ENCODE results near the gene TMEM176B.
A peak's percentile ranks its signal among the peaks of the same experiment; 100 is the strongest.
"Not testable (repeated sequence)": the region's sequence is repeated elsewhere in the genome, so short reads cannot be mapped to it uniquely, and the experiment has no call there.

TMEM176B gene

GRCh38 chr7:150790416-150791075 lies 9.6 kb downstream of the TMEM176B start:
- DNase-seq (ENCODE audit: low read depth): no peak

- no peak for DNase-seq (ENCODE audit: low read depth)
These were observed 11.5 kb downstream of the TMEM176B start for GRCh38 chr7:150788474-150789269.

GRCh38 chr7:150787321-150788281 lies 12.6 kb downstream of the TMEM176B start:
- no peak for DNase-seq (ENCODE audit: low read depth)

- no peak for DNase-seq (ENCODE audit: low read depth)
These were observed 15.2 kb downstream of the TMEM176B start for GRCh38 chr7:150784954-150785353.

- no peak for DNase-seq (ENCODE audit: low read depth)
These were observed 15.9 kb downstream of the TMEM176B start for GRCh38 chr7:150784120-150784736.

GRCh38 chr7:150781961-150782360 lies 18.2 kb downstream of the TMEM176B start:
- no peak for DNase-seq (ENCODE audit: low read depth)

GRCh38 chr7:150781103-150781502 lies 19.1 kb downstream of the TMEM176B start:
- DNase-seq (ENCODE audit: low read depth): no peak

GRCh38 chr7:150780292-150780691 lies 19.9 kb downstream of the TMEM176B start:
- no peak for DNase-seq (ENCODE audit: low read depth)

GRCh38 chr7:150778738-150779301 lies 21.3 kb downstream of the TMEM176B start:
- DNase-seq (ENCODE audit: low read depth): peak; percentile 59

- DNase-seq (ENCODE audit: low read depth): no peak
These were observed 22.0 kb downstream of the TMEM176B start for GRCh38 chr7:150778014-150778737.

GRCh38 chr7:150774131-150774530 lies 26.0 kb downstream of the TMEM176B start:
- not testable (repeated sequence) for DNase-seq (ENCODE audit: low read depth)

- no peak for DNase-seq (ENCODE audit: low read depth)
These were observed 30.4 kb downstream of the TMEM176B start for GRCh38 chr7:150769768-150770167.

- no peak for DNase-seq (ENCODE audit: low read depth)
These were observed 33.8 kb downstream of the TMEM176B start for GRCh38 chr7:150766334-150766709.

GRCh38 chr7:150759479-150759878 lies 40.7 kb downstream of the TMEM176B start:
- no peak for DNase-seq (ENCODE audit: low read depth)

- no peak for DNase-seq (ENCODE audit: low read depth)
These were observed 43.3 kb downstream of the TMEM176B start for GRCh38 chr7:150756858-150757257.

GRCh38 chr7:150756166-150756565 lies 44.0 kb downstream of the TMEM176B start:
- DNase-seq (ENCODE audit: low read depth): no peak

GRCh38 chr7:150755473-150756099 lies 44.6 kb downstream of the TMEM176B start:
- no peak for DNase-seq (ENCODE audit: low read depth)

- DNase-seq (ENCODE audit: low read depth): no peak
These were observed 45.2 kb downstream of the TMEM176B start for GRCh38 chr7:150754951-150755350.

- no peak for DNase-seq (ENCODE audit: low read depth)
These were observed 46.1 kb downstream of the TMEM176B start for GRCh38 chr7:150753826-150754603.

- no peak for DNase-seq (ENCODE audit: low read depth)
These were observed 46.9 kb downstream of the TMEM176B start for GRCh38 chr7:150753239-150753638.

All from stimulated activated CD8-positive, alpha-beta memory T cell treated with anti-CD3 and anti-CD28 coated beads, Interleukin-15, amount 100 ng/mL, for 24 hours (primary cell).